MV-4-11 (cell line): ENCODE measurements around the gene TIMM17A.

Experiments used
- DNase-seq: peaks from one replicate; lab custom pipeline; 2025; lab: John Stamatoyannopoulos, UW

TIMM17A gene

GRCh38 chr1:201984446-201984845 is 29.1 kb downstream of the TIMM17A start:
- no peak for DNase-seq

- no peak for DNase-seq
These were observed 30.1 kb downstream of the TIMM17A start for GRCh38 chr1:201985355-201985754.

DNA sequence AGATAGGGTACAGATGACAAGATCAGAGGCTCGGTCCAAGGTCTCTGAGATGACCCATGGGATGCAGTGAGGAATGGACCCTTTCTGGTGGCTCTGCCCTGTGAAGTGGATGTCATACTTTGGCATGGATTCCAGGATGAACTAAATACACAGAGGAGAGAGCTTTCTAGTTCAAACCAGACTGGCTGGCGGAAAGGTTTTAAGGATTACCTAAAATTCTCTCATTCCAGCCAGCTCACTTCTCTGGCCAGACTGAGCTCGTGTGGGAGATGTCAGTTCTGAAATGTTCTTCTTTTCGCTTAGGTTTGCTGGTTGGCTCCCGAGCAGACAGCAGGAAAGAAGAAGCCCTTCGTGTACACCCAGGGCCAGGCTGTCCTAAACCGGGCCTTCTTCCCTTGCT is 33.3 kb downstream of the TIMM17A start:
- no peak for DNase-seq

DNA sequence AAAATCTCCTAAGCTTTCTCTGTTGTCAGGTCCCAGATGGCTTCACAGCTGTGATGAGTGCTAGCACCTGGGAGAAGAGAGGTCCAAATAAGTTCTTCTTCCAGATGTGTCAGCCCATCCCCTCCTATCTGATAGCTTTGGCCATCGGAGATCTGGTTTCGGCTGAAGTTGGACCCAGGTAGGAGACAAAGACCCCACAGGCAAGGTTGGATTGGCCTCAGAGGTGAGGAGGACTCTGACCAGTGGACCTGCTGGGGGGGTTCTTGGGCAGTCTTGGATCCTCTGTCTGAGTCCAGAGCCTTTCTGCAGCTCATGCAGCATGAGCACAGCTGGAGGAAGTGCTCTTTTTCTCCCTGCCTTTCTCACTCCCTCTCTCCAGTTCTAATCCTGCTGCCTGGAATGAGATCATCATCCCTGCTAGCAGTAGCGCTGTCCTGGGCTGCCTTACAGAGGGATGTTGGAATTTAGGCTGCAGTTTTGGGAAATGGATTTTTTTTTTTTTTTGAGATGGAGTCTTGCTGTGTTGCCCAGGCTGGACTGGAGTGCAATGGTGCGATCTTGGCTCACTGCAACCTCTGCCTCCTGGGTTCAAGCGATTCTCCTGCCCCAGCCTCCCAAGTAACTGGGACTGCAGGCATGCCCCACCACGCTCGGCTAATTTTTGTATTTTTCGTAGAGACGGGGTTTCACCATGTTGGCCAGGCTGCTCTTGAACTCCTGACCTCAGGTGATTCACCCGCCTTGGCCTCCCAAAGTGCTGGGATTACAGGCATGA is 34.2 kb downstream of the TIMM17A start:
- no peak for DNase-seq

DNA sequence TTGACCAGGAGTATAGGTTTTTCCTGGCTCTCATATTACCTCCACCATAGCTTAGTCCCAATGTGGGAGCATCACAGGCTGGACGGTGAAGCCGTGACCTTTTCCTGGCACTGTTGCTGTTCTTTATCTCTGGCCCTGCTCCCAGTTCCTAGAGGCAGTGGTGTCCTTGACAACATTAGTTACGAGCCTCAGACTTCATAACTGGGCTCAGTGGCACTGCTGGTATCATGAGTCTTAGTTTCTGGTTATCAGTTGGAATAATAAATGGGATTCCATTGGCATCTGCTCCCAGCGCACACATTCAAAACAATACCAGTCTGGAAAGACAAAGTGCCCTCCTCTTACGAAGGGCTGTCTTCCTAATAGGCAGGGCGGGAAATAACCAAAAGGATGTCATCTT is 35.1 kb downstream of the TIMM17A start:
- DNase-seq, result no peak

GRCh38 chr1:201999625-202000238 is 44.4 kb downstream of the TIMM17A start:
- DNase-seq, result peak; percentile 2

DNA sequence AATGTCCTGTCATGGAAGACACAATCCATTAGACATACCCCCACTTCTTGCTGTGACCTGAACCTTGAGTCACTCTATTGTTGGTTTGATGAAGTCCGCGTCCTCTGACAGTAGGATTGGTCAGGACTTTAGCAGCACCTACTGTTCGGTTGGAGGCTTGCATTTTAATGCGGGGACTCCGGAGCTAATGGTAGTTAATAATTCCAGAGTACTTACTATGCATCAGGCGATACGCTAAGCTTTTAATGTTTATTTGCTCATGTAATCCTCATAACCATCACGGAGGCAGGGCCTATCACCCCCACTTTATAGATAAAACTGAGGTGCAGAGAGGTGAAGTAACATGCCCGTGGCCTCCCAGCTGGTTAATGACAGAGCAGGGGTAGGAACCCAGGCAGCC is 47.2 kb downstream of the TIMM17A start:
- no peak for DNase-seq

- DNase-seq, result no peak
These were observed 49.4 kb downstream of the TIMM17A start for GRCh38 chr1:202004711-202005110.

- no peak for DNase-seq
These were observed 50.7 kb downstream of the TIMM17A start for GRCh38 chr1:202005958-202006357.

DNA sequence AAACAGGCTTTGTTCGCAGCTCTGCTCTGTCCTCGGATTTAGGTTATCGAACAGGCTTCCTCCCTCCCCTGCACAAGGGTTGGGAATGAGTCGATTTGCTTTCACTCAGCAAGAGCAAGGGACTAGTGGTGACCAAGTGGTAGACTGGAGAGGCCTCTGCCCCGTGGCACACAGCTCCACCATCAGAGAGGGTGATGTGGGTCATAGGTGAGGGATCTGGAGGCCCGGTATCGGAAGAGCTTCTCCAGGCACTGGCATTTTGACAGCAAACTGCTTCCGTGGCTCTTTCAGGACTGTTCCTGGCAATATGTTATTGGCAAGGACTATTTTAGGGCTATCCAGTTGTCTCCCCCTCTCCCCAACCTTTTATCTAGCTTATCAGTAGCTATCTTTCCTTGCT is 52.0 kb downstream of the TIMM17A start:
- DNase-seq, result no peak

GRCh38 chr1:202007805-202008489 is 52.6 kb downstream of the TIMM17A start:
- DNase-seq, result no peak

DNA sequence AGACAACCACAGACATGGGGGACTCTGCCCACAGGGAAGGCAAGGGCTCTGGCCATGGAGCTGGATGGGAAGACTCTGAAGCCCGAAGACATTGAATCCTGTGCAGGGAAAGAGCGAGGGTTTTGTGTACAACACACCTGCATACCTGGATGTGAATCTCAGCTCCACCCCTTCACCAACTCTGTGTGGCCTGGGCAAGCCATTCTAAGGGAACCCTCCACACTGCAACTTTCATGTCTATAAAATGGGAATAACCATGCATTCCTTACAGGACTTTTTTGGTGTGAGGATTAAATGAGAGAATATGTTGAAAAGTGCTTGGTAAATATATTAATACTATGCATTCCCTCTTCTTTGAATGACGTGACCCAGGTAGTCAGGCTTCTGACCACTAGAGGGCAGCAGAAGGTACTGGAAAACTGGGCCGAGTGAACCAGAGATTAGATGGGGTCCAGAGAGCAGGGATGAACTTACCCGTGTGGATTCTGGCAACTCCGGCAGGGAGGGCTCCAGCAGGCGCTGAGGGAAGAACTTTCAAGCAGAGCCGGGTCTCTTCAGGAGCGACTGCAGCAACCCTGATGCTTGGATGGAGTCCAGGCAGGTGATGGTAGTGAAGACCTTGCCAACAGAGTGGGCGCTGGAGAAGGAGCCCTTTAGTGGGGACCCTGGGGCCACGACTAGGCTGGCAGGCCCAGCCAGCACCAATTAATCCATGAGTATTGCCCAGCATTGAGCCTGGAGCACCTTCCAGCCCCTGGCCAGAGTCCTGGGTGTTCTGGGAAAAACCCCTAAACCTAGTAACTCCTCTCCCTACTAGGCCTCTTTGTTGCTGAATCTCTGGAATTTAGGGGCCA is 54.2 kb downstream of the TIMM17A start:
- DNase-seq, result peak; percentile 39

DNA sequence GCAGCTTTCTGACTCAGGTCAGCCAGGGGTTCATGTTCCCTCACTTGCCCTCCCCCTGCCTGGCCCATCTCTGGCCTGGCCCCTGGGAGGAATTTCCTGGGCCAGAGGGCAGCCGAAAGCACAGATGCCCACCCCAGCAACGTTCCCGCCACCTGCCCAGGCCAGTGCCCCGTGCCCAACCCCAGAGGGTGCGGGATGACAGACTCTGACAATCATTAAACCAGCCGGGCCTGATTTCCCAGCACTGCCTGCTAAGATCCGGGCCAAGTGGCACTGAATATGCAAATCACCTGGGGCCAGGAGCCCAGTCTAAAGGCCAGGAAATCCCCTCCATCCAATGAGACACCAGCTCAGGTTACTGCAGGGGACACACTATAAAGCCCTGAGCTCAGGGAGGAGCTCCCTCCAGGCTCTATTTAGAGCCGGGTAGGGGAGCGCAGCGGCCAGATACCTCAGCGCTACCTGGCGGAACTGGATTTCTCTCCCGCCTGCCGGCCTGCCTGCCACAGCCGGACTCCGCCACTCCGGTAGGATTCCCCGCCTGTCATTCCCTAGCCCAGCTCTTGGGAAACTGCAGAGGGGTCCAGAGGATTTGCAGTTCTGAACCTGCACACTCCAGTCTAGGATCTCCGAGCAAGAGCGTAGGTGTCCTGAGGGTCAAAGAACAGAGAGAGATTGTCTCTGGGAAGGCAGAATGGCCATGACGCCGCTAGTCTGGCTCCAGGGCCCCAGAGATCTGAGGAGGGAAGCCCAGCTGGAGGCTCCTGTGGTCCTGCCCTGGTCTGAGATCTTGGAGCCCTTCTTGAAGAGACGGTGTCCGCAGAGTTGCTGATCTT is 55.1 kb downstream of the TIMM17A start, which contains the start of gene ELF3:
Gene ELF3, plus strand, starts transcription at position 408 of the 836 bp plus-strand sequence. CDS start 550 bp downstream, outside the sequence.
- DNase-seq, result no peak

DNA sequence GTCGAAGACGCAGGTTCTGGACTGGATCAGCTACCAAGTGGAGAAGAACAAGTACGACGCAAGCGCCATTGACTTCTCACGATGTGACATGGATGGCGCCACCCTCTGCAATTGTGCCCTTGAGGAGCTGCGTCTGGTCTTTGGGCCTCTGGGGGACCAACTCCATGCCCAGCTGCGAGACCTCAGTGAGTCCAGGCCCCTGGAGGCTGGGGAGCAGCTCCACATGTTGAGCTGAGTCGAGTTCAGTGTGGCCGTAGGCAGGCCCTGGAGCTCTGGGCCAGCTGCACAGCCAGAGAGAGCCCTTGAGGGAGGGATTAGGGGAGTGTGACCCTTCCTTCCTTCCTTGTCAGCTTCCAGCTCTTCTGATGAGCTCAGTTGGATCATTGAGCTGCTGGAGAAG is 56.7 kb downstream of the TIMM17A start:
- DNase-seq, result no peak

DNA sequence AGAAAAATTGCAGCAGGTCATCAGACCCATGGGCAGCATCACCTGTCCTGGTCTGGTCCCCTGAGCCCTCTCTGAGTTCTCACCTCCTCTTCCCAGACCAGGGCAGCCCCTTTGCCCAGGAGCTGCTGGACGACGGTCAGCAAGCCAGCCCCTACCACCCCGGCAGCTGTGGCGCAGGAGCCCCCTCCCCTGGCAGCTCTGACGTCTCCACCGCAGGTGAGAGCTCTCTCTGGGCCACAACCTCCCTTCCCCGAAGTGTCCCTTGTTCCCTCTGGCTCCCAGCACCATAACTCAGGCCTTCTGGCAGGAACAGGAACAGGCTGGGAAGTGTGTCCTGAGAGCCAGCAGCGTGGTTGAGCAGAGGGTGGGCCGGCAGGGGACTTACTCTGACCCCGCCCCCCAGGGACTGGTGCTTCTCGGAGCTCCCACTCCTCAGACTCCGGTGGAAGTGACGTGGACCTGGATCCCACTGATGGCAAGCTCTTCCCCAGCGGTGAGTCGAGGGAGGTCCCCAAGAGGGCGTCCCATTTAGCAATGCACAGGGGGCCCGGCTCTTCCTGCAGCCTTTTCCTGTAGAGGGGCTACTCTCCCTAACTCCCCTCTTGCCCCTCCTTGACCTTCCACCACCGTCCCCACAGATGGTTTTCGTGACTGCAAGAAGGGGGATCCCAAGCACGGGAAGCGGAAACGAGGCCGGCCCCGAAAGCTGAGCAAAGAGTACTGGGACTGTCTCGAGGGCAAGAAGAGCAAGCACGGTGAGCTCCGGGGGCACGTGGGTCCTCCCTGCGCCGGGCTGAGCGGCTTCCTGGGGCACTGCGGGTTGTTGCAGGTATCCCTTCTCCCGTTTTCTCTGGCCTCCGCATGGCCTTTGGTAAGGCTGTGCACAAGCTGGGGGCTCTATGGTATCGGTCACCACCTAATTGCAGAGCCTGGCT is 57.5 kb downstream of the TIMM17A start:
- DNase-seq, result no peak

GRCh38 chr1:202013603-202014002 is 58.3 kb downstream of the TIMM17A start:
- DNase-seq, result no peak

GRCh38 chr1:202014060-202014459 is 58.8 kb downstream of the TIMM17A start:
- no peak for DNase-seq

DNA sequence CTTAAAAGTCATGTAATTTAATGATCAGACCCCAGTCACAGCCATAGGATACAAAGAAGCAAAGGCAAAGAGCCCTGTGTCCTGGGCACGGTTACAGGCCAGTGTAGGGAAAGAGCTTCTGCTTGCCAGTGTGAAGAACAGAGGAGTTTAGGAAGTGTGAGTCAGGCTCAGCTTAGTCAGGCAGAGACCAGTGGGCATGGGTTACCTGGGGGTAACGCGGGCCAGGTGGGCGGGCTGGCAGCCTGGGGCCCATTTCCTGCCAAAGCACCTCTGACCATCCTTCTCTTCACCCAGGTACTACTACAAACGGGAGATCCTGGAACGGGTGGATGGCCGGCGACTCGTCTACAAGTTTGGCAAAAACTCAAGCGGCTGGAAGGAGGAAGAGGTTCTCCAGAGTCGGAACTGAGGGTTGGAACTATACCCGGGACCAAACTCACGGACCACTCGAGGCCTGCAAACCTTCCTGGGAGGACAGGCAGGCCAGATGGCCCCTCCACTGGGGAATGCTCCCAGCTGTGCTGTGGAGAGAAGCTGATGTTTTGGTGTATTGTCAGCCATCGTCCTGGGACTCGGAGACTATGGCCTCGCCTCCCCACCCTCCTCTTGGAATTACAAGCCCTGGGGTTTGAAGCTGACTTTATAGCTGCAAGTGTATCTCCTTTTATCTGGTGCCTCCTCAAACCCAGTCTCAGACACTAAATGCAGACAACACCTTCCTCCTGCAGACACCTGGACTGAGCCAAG is 59.8 kb downstream of the TIMM17A start:
- no peak for DNase-seq

- no peak for DNase-seq
These were observed 60.3 kb downstream of the TIMM17A start for GRCh38 chr1:202015662-202015937.
